ENCODE results near the gene SPIN1.
A peak's percentile ranks its signal among the peaks of the same experiment; 100 is the strongest.

SPIN1 gene

DNA sequence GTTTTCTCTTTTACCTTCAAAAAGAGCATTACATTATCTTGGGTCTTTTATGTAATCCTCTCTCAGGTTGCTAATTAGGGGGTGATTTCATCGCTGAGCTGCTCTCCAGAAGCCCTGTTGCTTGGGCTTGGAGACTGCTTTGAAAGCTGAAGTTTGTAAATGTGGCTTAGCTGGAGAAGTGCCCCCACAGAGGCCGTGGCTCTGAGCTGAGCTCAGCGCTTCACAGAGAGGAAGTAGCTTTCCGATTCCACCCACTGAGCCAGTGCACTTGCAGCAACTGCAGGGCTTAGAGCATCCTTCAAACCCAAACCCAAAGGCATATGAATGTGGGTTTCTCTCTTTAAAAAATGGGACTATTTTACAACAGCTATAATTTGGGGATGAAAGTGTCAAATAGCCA is 133.1 kb downstream of the SPIN1 start:
- peak; percentile 29 for DNase-seq
- TF ChIP-seq, protein P1, sequence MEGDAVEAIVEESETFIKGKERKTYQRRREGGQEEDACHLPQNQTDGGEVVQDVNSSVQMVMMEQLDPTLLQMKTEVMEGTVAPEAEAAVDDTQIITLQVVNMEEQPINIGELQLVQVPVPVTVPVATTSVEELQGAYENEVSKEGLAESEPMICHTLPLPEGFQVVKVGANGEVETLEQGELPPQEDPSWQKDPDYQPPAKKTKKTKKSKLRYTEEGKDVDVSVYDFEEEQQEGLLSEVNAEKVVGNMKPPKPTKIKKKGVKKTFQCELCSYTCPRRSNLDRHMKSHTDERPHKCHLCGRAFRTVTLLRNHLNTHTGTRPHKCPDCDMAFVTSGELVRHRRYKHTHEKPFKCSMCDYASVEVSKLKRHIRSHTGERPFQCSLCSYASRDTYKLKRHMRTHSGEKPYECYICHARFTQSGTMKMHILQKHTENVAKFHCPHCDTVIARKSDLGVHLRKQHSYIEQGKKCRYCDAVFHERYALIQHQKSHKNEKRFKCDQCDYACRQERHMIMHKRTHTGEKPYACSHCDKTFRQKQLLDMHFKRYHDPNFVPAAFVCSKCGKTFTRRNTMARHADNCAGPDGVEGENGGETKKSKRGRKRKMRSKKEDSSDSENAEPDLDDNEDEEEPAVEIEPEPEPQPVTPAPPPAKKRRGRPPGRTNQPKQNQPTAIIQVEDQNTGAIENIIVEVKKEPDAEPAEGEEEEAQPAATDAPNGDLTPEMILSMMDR (IDR thresholded peaks at IDR 0.05; ENCODE audit: low read depth, low read length) = no peak
- no peak overlapping the region for H3K27ac ChIP-seq

DNA sequence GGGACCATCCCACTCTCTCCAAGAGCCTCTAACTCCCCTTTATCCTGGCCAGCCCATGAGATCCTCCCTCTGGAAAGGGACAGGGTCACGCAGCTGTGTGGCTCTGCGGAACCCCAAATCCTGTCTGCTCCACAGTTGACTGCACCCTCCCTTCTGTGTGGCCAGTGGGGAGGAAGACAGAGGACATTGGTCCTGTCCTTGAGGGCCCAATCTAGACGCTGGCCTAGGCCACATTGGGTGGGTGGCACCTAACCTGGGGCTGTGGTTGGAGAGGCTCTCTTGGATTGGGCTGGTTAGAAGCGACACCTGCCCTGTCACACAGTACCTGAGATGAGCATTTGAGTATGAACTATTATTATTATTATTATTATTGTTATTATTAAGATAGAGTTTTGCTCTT is 134.1 kb downstream of the SPIN1 start:
- Histone ChIP-seq H3K27me3 (ENCODE audit: insufficient read depth, low read depth, severe bottlenecking) (no peaks in the 10 kb centered on the region), H3K9me3 (ENCODE audit: severe bottlenecking) (no peaks in the 10 kb centered on the region), H3K36me3 (no peaks in the 10 kb centered on the region), H3K4me3 (ENCODE audit: low read depth, low read length) (no peak overlapping the region), H3K27ac (no peak overlapping the region)
- no peak for DNase-seq
- TF ChIP-seq, protein P1 (IDR thresholded peaks at IDR 0.05; ENCODE audit: low read depth, low read length) = no peak

More for the DNA sequence above, 133.1 kb downstream of the SPIN1 start:
- Histone ChIP-seq H3K9me3 (ENCODE audit: severe bottlenecking) (no peaks in the 10 kb centered on the region), H3K27me3 (ENCODE audit: insufficient read depth, low read depth, severe bottlenecking) (no peaks in the 10 kb centered on the region), H3K36me3 (no peaks in the 10 kb centered on the region), H3K4me3 (ENCODE audit: low read depth, low read length) (no peak overlapping the region)

DNA sequence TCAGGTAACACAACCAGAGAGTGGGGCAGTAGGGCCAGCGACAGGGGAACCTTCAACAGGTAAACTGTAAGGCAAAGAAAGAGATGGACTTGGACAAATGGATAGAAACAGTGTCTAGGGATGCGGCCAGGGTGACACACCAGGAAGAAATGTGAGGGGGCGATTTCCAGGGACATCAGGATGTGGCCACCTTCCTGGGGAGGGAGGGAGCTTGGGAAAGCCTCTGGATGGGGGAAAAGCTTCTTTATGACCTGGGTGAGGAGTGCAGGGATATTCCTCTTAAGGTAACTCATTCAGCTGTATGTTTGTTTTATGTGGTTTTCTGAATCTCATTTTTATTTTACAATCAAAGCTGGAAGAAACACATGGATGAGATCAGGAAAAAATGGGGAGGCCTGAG is 134.8 kb downstream of the SPIN1 start:
- Histone ChIP-seq H3K27me3 (ENCODE audit: insufficient read depth, low read depth, severe bottlenecking) (no peaks in the 10 kb centered on the region), H3K9me3 (ENCODE audit: severe bottlenecking) (no peaks in the 10 kb centered on the region), H3K4me3 (ENCODE audit: low read depth, low read length) (no peak overlapping the region), H3K36me3 (no peaks in the 10 kb centered on the region), H3K27ac (no peak overlapping the region)
- TF ChIP-seq, protein P1 (IDR thresholded peaks at IDR 0.05; ENCODE audit: low read depth, low read length) = no peak
- no peak for DNase-seq

DNA sequence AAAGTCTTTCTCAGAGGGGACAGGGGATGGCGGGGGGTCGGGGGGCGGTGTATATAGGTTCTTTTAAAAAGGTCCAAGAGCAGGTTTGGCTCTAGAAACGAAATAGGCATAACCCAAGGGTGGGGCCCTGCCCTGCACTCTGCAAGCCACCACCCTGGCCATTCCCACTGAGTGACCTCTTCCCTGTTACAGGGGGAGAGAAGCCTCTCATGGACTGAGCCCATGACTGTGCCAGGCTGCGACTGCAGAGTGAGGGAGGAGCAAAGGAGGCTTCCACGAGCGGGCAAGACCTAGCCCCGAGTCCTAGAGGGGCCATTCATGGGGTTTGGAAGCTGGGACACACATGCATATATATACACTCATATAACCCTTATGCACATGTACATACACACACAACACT is 136.7 kb downstream of the SPIN1 start:
- Histone ChIP-seq H3K27me3 (ENCODE audit: insufficient read depth, low read depth, severe bottlenecking) (no peaks in the 10 kb centered on the region), H3K4me3 (ENCODE audit: low read depth, low read length) (no peak overlapping the region), H3K27ac (no peak overlapping the region), H3K36me3 (no peaks in the 10 kb centered on the region), H3K9me3 (ENCODE audit: severe bottlenecking) (no peaks in the 10 kb centered on the region)
- DNase-seq = no peak
- TF ChIP-seq, protein P1 (IDR thresholded peaks at IDR 0.05; ENCODE audit: low read depth, low read length) = no peak

DNA sequence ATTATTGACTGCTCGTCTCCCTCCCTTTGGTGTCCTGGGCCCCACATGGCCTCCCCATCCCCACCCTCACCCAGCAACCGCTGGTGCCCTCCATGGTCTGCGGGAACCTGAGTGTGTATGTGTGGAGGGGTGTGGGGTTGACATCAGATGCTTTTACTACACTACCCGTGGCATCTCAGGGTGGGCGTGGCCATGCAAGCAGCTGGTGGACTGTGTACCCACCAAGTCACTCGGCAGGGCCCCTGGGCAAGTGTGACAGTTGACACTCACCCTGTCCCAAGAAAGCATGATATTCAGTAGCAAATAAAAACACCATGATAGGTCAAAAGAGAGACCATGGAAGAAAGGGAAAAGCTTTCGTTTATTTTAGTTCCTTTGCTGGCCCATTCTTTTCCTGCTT is 139.4 kb downstream of the SPIN1 start:
- Histone ChIP-seq H3K27me3 (ENCODE audit: insufficient read depth, low read depth, severe bottlenecking) (no peaks in the 10 kb centered on the region), H3K9me3 (ENCODE audit: severe bottlenecking) (no peaks in the 10 kb centered on the region), H3K36me3 (no peaks in the 10 kb centered on the region), H3K4me3 (ENCODE audit: low read depth, low read length) (no peak overlapping the region), H3K27ac (no peak overlapping the region)
- DNase-seq = no peak
- TF ChIP-seq, protein P1 (IDR thresholded peaks at IDR 0.05; ENCODE audit: low read depth, low read length) = no peak
